GM23338 (cell line): ENCODE measurements around the gene NSL1.

Source experiments
- CREB1 ChIP-seq: fragments of 250-450 bp; sonication (Bioruptor Pico); IDR thresholded peaks from 2 replicates; pipeline ENCODE4 v1.5.0; 2020; ENCODE audit warnings: low read depth, mild to moderate bottlenecking, moderate library complexity
- CTCF ChIP-seq, 2 experiments: fragments of 200-600 bp in 1 of 2; sonication (generic) in 1 of 2; conservative IDR thresholded peaks; 2 replicates each; pipeline versions ENCODE4 v1.5.1 to v1.6.1; 2016 to 2017; ENCODE audit warnings: antibody characterized with exemption in 2 of 2, low read depth in 2 of 2, mild to moderate bottlenecking in 2 of 2, moderate library complexity in 1 of 2
- EZH2 ChIP-seq: fragments of 200-600 bp; sonication (generic); IDR thresholded peaks from one replicate; pipeline ENCODE4 v1.8.0; 2017; ENCODE audit warnings: antibody characterized with exemption, mild to moderate bottlenecking, low read depth; ENCODE audit not compliant: unreplicated experiment
- EZH2phosphoT487 ChIP-seq: fragments of 200-600 bp; sonication (generic); IDR thresholded peaks from one replicate; pipeline ENCODE4 v1.8.1; 2018; ENCODE audit warnings: antibody characterized with exemption; ENCODE audit not compliant: unreplicated experiment
- JUNB ChIP-seq: IDR thresholded peaks from one replicate; pipeline ENCODE4 v1.6.1; 2016; ENCODE audit warnings: antibody characterized with exemption; ENCODE audit not compliant: unreplicated experiment
- POLR2AphosphoS5 ChIP-seq: IDR thresholded peaks from 2 replicates; pipeline ENCODE4 v1.6.1; 2016; ENCODE audit warnings: antibody characterized with exemption, low read depth
- TF ChIP-seq, protein P1 (sequence below): IDR thresholded peaks from one replicate; pipeline ENCODE4 v1.6.1; 2018; ENCODE audit warnings: antibody characterized with exemption; ENCODE audit not compliant: unreplicated experiment

DNA sequence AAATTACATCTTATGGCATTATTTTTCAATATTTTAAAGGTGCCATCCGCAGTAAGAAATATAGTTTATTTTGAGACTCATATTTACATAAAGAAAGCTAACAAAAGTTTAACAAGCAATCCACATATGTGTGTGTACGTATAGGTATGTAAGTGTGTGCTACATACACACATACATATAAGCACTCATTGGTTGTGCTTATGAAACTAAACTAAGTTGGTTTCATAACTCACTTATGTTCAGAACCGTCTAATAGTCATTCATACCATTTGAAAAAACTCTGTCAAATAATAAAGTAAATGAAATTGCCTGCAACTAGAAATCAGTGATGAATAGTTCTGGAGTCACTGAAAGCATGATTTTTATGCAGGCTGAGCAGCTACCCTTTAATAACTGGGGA, 14.2 kb upstream of the NSL1 start:
- TF ChIP-seq CTCF (conservative IDR thresholded peaks at IDR 0.05; ENCODE audit: low read depth in 2 of 2) = no peak
- TF ChIP-seq JUNB = no peak
- no peak for TF ChIP-seq EZH2
- TF ChIP-seq POLR2AphosphoS5 = no peak
- no peak for TF ChIP-seq CREB1 (CRISPR knock-in tag)
- TF ChIP-seq, protein P1, sequence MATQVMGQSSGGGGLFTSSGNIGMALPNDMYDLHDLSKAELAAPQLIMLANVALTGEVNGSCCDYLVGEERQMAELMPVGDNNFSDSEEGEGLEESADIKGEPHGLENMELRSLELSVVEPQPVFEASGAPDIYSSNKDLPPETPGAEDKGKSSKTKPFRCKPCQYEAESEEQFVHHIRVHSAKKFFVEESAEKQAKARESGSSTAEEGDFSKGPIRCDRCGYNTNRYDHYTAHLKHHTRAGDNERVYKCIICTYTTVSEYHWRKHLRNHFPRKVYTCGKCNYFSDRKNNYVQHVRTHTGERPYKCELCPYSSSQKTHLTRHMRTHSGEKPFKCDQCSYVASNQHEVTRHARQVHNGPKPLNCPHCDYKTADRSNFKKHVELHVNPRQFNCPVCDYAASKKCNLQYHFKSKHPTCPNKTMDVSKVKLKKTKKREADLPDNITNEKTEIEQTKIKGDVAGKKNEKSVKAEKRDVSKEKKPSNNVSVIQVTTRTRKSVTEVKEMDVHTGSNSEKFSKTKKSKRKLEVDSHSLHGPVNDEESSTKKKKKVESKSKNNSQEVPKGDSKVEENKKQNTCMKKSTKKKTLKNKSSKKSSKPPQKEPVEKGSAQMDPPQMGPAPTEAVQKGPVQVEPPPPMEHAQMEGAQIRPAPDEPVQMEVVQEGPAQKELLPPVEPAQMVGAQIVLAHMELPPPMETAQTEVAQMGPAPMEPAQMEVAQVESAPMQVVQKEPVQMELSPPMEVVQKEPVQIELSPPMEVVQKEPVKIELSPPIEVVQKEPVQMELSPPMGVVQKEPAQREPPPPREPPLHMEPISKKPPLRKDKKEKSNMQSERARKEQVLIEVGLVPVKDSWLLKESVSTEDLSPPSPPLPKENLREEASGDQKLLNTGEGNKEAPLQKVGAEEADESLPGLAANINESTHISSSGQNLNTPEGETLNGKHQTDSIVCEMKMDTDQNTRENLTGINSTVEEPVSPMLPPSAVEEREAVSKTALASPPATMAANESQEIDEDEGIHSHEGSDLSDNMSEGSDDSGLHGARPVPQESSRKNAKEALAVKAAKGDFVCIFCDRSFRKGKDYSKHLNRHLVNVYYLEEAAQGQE = no peak
- no peak for TF ChIP-seq EZH2phosphoT487
